B cell (primary cell): Measurements from ENCODE around the gene SLC13A3.

Experiments used
- CTCF ChIP-seq: fragments of 200-600 bp; IDR thresholded peaks from one replicate; pipeline ENCODE4 v1.8.0; 2022; ENCODE audit warnings: antibody characterized with exemption, mild to moderate bottlenecking
- EZH2 ChIP-seq: IDR thresholded peaks from 2 replicates; pipeline ENCODE4 v1.6.1; 2012; ENCODE audit warnings: borderline replicate concordance, low read depth, mild to moderate bottlenecking, moderate library complexity, low read length; ENCODE audit not compliant: insufficient read depth, poor library complexity, severe bottlenecking

- TF ChIP-seq CTCF (no peak), EZH2 (no peak)
These were observed 42.2 kb downstream of the SLC13A3 start for GRCh38 chr20:46609043-46609442.
